ENCODE data around the gene KTI12.
A peak's percentile ranks its signal among the peaks of the same experiment; 100 is the strongest.
"Not testable (repeated sequence)": the region's sequence is repeated elsewhere in the genome, so short reads cannot be mapped to it uniquely, and the experiment has no call there.

KTI12 gene

DNA sequence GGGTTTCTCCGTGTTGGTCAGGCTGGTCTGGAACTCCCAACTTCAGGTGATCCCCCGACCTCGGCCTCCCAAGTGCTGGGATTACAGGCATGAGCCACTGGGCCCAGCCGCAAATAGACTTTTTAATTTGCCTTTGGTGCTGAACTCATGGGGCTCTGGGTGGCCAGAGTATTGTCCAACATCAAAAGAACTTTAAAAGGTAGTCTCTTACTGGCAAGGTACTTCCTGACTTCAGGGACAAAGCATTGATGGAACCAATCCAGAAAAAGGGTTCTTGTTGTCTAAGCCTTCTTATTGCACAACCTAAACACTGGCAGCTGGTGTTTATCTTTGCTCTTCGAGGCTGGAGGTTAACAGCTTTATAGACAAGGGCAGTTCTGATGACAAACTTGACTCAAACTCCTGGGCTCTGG, 3.8 kb upstream of the KTI12 start:
- no peak for DNase-seq

DNA sequence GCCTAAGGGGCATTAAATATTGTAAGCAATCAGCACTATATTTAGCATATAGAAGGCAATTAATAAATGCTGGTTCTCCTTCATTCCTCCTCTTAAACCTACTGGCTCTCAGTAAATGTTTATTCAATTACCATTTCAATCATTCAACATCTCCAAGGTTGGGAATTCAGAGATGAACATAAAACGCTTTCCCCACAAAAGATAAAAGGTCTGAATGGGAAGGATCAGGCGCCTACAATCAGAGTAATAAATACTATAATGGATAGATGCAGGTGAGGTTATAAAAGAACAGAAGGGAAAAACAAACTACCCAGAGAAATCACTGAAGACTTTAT, 407 bp upstream of the KTI12 start:
- no peak for DNase-seq

DNA sequence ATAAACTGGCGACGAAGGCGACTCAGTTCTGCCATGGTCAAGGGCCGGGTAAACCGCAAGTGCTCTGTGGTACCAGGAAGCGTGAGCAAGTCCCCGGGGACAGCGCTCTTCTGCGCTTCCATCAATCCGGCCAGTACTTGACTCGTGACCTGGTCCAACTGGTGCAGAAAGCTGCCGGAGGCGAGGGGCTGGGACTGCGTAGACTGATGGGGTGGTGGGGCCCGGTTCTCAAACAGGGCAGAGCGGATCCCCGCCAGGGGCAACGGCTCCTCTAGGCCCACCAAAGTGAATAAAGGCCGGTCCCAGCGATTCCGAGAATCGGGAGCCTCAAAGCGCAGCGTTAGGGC, 852 bp downstream of the KTI12 start:
- DNase-seq = no peak

DNA sequence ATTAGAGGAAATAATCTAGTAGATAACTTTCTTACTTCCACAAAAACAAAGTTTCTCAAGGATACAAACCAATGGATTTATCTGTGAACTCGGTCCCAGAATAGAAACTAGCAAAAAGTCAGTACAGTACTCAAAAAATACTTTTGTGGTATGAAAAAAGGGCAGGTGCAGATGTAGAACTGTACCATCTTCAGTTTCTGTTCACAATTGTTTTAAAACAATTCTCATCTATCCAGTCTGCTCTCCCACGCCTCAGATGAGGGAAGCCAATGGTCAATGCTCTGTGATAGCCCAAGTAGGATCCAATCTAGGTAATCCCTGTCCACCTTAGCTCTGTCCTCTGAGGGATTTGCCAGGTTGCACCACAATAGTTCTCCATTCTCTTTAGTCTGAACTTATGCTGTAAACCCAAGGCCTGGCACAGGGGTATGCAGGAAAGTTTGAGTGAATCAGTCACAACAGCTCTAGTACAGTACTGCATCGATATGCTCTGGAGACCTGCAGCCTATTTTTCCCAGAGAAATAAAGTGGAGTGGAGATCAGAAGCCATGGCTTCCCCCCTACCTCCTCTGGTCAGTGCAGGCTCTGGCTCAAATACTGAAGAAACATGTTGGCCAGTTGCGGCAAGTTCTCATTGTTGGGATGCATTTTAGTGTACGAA, 1.4 kb downstream of the KTI12 start:
- no peak for DNase-seq

DNA sequence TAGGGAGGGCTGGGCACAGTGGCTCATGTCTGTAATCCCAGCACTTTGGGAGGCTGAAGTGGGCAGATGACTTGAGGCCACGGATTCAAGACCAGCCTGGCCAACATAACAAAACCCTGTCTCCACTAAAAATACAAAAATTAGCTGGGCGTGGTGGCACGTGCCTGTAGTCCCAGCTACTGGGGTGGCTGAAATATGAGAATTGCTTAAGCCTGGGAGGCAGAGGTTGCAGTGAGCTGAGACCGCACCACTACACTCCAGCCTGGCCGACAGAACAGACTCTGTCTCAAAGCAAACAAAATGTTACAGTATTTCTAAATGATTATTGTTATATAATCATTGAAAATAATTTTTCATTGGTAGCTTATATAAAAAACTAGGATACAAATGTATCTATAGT, 4.8 kb downstream of the KTI12 start:
- not testable (repeated sequence) for DNase-seq

DNA sequence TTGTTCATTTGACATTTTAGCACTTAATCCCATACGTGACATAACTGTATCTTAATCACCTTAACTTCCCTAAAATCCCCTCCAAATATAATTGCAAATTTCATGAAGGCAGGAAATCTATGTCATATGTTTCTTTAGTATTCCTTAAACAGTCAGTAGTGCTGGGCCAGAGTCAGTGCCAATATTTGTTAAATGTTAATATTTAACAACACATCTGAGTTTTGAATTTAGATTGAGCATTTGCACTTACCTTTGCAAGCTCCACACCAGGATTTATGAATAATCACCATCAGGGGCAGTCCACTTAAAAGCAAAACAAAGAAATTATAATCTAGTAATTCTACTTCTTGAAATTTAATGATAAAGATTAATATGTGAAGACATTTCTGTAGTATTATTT, 5.3 kb downstream of the KTI12 start:
- DNase-seq = no peak

DNA sequence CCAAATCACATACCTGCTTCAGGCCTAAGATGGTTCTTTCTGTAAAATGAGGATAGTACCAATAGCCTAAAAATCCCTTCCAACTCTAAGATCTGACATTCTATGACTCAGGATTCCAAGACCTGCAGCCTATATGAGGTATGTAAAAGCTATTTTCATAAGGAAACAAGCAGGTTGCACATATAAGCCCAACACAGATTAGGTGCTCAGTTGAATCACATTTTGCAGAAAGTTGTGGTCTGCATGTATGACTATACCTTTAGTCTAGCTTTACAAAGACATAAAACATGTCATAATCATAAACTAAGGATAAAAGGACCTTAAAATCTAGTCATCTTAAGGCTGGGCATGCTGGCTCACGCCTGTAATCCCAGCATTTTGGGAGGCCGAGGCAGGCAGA, 7.3 kb downstream of the KTI12 start:
- DNase-seq = no peak

DNA sequence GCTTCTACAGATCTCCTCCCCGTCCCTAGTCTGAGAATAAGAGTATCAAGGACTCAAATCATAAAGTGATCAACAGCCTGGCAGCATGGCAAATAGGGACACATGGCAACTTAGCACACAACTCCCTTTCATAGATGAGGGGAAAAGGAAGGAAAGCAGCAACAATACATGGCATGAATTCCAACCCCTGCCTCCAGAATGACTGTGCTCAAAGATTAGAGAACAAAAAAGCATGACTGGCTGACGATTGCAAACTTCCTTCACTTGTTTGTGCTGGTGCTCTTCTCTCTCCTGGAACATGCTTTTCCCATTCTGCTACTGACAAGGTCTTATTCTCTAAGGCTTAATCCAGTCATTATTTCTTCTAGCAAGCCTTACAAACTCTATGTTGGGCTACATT, 11.5 kb downstream of the KTI12 start:
- no peak for DNase-seq

DNA sequence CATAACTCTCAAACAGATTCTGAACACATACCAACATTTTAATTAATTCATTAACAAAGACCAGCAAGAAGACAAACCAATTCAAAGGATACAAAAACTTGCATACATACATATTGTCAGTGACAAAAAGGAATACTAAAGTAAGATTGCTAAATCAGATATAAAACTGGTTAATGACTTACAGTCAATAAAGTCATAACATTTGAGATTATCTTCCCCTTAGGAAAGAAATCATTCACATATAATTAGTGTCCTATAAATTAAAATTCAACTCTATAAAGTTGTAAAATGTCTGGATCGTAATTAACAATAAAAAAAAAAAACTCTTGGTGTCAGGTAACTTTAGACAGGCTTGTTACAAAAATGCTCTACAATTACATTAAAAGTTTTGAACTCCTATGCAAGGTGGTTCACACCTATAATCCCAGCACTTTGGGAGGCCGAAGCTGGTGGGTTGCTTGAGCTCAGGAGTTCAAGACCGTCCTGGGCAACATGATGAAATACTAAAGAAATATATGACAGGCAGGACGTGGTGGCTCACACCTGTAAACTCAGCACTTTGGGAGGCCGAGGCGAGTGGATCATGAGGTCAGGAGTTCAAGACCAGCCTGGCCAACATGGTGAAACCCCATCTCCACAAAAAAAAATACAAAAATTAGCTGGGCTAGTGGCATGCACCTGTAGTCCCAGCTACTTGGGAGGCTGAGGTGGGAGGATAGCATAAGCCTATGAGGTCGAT, 25.4 kb downstream of the KTI12 start:
- DNase-seq = no peak

DNA sequence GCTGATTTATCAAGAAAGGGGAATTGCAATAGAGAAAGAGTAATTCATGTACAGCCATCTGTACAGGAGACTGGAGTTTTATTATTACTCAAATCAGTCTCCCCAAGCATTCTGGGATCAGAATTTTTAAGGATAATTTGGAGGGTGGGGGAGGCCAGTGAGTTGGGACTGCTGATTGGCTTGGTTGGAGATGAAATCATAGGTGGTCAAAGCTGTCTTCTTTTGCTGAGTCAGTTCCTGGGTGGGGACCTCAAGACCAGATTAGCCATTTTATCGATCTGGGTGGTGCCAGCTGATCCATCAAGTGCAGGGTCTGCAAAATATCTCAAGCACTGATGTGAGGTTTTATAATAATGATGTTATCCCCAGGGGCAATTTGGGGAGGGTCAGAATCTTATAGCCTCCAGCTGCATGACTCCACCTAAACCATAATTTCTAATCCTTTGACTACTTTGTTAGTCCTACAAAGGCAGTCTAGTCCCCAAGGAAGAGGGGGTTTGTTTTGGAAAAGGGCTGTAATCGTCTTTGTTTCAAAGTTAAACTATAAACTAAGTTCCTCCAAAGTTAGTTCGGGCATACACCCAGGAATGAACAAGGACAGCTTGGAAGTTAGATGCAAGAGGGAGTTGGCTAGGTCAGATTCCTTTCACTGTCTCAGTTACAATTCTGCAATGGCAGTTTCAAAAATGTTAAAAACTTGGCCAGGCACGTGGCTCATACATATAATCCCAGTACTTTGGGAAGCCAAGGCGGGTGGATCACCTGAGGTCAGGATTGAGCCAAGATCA, 26.2 kb downstream of the KTI12 start:
- DNase-seq = no peak

DNA sequence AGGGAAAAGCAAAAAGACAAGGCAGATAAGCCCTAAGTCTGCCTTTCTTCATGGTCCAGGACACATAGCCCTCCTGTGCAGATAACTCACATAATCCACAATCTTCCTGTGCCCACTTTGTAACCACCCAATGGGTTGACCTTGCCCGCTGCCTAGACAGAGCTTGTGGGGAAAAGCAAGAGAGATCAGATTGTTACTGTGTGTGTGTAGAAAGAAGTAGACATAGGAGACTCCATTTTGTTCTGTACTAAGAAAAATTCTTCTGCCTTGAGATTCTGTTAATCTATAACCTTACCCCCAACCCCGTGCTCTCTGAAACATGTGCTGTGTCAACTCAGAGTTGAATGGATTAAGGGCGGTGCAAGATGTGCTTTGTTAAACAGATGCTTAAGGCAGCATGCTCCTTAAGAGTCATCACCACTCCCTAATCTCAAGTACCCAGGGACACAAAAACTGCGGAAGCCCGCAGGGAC, 27.5 kb downstream of the KTI12 start:
- DNase-seq = not testable (repeated sequence)

DNA sequence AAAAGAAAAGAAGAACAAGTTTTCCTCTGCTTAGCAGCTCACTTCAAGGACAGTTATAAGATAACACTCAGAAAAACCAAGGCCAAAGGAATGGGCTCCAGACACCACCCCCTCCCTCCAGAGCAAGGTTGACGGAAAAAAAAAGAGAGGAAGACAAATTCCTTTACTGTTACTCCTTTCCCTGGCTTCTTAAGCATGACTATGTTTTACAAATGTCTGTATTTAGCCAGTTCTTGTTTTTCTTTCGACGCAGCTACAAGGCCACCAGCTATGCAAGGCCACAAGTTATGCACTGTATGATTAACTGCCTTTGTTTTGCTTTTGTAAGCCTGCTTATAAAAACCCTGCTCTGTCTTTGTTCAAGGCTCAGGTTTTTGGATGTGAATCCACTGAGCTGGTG, 28.1 kb downstream of the KTI12 start:
- DNase-seq = not testable (repeated sequence)

DNA sequence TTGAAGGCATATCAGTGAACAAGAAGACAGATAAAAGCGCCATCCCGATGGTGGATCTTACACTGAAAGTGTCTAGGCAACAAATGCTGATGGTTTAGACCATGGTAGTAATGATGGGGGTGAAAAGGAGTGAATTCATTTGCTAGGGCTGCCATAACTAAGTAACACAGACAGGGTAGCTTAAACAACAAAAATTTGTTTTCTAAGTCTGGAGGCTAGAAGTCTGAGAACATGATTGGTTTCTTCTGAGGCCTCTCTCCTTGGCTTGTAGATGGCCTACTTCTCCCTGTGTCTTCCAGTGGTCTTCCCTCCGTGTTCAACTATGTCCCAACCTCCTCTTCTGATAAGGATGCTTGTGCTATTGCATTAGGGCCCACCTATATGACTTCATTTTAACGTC, 29.7 kb downstream of the KTI12 start:
- DNase-seq = no peak

DNA sequence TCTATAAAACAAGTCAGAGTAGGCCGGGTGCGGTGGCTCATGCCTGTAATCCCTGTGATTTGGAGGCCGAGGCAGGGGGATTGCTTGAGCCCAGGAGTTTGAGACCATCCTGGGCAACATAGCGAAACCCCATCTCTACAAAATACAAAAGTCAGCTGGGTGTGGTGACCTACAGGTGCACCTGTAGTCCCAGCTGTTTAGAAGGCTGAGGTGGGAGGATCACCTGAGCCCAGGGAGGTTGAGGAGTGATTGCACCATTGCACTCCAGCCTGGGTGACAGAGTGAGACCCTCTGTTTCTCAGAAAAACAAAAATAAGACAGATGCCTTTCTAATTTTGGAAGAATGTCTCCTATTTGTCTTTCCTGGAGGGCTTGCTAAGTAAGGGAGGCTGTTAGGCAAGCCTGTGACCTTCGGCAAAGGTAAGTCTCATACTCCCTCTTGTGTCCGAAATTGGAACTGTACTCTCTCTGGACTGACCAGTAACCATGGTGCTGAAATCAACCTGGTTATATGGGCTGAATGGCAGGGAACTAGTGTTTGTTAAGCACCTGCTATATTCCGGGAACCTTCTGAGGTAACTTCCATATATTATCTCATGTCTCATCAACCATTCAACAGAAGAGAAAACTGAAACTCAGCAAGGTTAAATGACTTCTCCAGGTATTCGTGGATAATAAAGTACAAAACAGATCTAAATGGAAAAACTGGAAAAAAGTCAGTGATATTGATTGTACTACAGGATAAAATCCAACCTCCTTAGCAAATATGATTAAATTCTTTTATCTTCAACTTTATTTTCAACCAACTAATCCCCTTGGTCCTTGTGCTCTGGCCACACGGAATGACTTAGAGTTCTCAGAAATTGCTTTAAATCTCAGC, 31.3 kb downstream of the KTI12 start:
- DNase-seq = no peak

DNA sequence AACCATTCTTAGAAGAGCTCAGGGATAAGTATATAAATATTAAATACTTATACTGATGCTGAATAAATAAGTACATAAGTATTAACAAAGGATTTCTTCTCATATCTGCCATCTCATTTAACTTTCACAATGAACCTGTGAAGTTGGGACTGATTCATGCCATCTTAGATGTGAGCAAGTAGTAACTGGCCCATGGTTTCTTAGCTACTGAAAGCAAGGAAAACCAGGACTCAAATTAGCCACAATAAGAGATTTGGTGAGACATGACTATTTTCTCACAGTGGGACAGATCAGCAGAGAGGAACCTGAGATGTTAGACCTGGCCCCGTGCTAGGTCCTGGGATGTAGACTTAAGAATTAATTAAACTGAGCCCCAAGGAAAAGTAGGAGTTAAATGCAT, 34.9 kb downstream of the KTI12 start:
- DNase-seq = no peak

DNA sequence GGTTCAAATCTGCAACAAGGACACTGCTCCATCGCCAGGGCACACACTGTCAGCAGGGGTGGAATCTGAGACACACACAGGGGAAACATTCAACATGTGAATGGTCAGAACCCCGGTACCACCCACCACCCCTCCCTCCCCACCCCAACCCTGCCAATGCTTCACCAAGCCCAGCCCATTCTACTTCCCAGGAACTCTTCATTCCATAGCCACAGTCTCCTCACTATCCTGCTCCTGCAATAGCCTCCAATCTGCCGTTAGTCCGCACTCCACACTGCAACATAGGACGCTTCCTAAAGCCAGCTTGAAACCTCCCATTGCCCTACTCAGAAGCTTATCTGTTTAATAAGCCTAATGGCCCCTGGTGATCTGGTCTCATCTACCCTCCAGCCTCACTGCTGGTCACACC, 35.6 kb downstream of the KTI12 start:
- DNase-seq = no peak

DNA sequence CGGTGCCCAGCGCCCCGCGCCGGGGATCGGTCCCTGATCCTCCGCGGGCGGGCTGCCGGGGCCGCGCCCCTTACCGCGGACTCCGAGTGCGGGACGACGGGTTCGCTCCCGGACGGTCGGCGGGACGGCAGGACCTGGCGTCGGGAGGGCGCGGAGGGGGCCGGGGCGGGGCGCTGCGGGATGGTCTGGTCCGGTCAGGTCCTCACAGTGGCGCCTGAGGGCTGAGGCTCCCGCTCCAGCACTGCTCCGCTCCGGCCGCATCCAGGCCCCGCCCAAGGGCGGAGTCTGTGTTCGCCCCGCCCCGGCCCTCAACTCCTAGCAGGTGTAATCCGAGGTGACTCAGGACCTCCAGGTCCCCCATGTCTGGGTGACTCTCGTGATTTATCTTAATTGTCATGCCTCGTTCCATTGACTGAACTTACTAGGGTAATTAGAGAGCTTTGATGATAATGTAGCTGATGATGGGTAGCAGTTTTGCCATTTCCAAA, 43.1 kb downstream of the KTI12 start, which contains the start of gene RAB3B:
TSS of gene RAB3B (minus strand) at position 223 of the 488 bp plus-strand sequence. CDS start 13,583 bp downstream, outside the sequence.
- DNase-seq = peak; percentile 74

DNA sequence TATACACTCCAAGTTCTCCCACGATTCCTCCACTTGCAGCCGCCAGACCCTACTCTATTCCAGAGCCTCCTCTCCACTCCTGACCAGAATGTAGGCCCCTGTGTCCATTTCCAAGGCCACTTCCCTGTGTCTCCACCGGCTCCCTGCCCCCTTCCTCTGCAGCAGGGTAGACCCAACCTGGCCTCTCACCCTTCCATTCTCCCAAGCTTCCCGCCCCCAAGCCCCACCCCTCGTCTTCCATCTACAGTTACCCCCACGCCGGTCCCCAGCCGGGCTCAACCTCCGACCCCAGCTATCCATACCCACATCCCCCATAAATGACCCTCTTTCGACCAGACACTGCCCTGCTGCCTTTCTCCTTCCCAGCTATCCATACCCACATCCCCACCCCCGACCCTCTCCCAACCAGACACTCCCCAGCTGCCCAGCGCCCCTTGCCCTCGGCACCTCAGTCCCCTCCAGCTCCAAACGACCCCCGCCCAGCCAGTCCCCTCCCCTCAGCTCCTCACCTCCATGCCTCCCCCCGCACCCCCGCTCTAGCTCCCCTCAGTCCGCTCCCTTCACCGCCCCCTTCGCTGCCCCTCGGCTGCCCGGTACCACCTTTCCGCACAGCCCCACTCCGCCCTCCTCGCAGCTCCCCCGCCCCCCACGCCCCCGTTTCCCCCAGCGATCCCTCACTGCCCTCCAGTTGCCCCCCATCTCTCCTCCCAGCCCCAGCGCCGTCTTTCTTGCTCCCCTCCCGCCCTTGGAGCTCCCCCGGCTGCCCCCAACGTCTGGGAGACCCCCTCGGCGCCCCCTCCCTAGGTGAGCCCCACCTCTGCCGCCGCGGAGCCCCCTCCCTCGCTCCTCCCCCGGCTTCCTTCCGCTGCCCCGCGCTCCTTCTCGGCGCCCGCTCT, 43.8 kb downstream of the KTI12 start:
- no peak for DNase-seq

DNA sequence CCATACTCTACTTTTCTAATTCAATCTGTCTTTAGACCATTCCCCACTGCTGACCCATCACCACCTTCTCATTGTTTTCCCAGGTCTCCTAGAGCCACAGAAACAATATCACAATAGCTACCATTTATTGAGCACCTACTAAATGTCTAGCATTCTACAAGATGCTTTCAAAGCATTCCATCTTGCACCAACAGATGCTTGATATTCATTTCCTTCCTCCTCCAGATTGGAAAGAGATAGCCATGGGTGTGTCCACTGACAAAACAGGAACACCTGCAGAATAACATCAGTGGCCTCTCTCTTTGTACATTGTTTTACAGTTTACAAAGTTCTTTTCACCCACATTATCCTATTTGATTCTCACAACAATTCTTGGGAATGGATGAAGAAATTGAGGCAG, 45.4 kb downstream of the KTI12 start:
- DNase-seq = no peak

DNA sequence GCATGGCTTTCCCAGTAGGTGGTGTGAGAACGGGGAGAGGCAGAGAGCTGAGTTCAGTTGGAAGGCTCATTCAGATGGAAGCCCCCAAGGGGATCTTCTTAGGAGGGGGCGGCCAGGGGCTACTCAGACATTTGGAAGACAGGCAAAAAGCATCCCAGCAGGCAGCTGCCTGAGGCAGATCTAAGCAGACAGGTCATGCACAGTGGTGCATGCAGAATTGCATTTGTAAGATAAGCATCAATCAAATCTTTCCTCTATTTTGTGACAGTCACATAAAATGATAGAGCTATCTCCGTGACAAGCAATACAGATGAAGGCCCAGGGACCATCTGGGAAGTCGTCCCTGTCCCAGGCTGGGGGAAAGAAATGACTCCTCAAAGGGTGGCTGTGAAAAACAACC, 46.9 kb downstream of the KTI12 start:
- no peak for DNase-seq

DNA sequence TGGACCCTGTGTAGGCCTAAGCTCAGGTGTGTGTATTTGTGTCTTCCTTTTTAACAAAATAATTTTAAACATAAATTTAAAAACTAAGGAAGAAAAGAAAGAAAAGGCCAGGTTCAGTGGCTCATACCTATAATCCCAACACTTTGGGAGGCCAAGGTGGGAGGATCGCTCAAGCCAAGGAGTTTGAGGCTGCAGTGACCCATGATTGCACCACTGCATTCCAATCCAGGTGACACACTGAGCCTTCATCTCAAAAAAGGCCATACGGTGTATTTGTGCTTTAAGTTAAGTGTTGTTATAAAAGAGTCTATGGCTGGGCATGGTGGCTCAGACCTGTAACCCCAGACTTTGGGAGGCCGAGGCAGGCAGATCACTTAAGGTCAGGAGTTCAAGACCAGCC, 51.4 kb downstream of the KTI12 start:
- DNase-seq = no peak

Data from activated CD4-positive, alpha-beta T cell treated with anti-CD3 and anti-CD28 coated beads for 1 hour (primary cell).